AG04449 (cell line): Measurements from ENCODE around the gene PDE4B.

Experiments
- CTCF ChIA-PET: fragments of 350-600 bp; formaldehyde crosslinking; extraction: SDS; loops from one replicate; lab custom pipeline; 2021; ENCODE audit warnings: antibody characterized with exemption; lab: Yijun Ruan, JAX
- POLR2A ChIA-PET: fragments of 400-600, 350-600 bp; formaldehyde crosslinking; extraction: SDS; loops from one replicate; lab custom pipeline; 2020; ENCODE audit warnings: antibody characterized with exemption, inconsistent platforms; lab: Yijun Ruan, JAX
- DNase-seq: peaks from one replicate; pipeline ENCODE4 v3.0.0-alpha.2; 2010; ENCODE audit warnings: low read depth, low spot score
- H3K4me3 ChIP-seq: 2 replicates; pipeline ENCODE4 v1.5.1; 2011; ENCODE audit warnings: low read depth, mild to moderate bottlenecking, control low read depth, low read length
- TF ChIP-seq, protein P1 (sequence below): IDR thresholded peaks from one replicate; pipeline ENCODE4 v1.5.1; 2011; ENCODE audit warnings: mild to moderate bottlenecking, moderate library complexity, low read length, control low read depth, inconsistent platforms; ENCODE audit not compliant: insufficient read depth; ENCODE audit errors: missing control alignments

Gene PDE4B

DNA sequence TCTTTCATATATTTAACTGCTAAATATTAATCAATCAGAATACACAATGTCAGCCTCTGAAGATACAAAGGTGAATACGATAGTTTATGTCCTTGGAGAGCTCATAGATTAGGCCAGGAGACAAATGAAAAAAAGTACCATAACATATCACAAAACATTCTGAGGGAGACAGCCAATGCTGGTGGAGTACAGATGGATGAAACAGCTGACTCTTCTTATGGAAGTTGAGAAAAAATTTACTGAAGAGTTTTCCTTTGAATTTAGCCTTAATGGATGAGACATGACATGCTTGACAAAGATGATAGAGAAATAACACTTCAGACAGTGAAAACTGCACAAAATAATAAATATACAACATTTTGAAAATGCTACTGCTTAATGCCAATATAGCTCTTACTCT is 193.5 kb downstream of the PDE4B start:
- TF ChIP-seq, protein P1, sequence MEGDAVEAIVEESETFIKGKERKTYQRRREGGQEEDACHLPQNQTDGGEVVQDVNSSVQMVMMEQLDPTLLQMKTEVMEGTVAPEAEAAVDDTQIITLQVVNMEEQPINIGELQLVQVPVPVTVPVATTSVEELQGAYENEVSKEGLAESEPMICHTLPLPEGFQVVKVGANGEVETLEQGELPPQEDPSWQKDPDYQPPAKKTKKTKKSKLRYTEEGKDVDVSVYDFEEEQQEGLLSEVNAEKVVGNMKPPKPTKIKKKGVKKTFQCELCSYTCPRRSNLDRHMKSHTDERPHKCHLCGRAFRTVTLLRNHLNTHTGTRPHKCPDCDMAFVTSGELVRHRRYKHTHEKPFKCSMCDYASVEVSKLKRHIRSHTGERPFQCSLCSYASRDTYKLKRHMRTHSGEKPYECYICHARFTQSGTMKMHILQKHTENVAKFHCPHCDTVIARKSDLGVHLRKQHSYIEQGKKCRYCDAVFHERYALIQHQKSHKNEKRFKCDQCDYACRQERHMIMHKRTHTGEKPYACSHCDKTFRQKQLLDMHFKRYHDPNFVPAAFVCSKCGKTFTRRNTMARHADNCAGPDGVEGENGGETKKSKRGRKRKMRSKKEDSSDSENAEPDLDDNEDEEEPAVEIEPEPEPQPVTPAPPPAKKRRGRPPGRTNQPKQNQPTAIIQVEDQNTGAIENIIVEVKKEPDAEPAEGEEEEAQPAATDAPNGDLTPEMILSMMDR = no peak
- no peak for DNase-seq
- no peak overlapping the region for H3K4me3 ChIP-seq
- ChIA-PET CTCF (no interaction called here), POLR2A (no interaction called here)

DNA sequence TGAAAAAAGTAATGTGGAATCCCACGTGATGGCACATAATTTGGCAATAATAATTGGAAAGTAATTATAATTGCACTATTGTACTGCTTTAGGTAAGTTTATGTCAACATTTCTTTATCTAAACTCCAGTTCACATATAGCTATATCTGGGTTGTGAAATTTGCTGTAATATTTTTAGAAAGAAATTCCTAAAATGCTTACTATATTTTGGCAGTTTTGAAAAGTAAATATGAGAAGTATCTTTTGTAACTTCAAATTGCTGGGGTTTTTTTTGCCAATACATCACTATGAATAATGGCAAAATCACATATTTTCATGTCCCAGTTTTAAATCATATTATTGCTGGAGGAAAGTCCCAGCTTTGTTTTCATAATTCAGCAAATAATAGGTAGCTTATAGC is 197.5 kb downstream of the PDE4B start:
- ChIA-PET POLR2A (no interaction called here), CTCF (no interaction called here)
- TF ChIP-seq, protein P1 = no peak

GRCh38 chr1:65991694-65992093 is 199.0 kb downstream of the PDE4B start:
- CTCF ChIA-PET = interaction anchor here (0.6 to 1.4 kb wide), 2 partner anchors 250 to 254 kb away, joined by 3 to 7 read pairs; no protein-coding TSS in a partner anchor
- no peak overlapping the region for H3K4me3 ChIP-seq
- TF ChIP-seq, protein P1 = no peak

More for the DNA sequence above, 197.5 kb downstream of the PDE4B start:
- no peak for DNase-seq
- no peak overlapping the region for H3K4me3 ChIP-seq

DNA sequence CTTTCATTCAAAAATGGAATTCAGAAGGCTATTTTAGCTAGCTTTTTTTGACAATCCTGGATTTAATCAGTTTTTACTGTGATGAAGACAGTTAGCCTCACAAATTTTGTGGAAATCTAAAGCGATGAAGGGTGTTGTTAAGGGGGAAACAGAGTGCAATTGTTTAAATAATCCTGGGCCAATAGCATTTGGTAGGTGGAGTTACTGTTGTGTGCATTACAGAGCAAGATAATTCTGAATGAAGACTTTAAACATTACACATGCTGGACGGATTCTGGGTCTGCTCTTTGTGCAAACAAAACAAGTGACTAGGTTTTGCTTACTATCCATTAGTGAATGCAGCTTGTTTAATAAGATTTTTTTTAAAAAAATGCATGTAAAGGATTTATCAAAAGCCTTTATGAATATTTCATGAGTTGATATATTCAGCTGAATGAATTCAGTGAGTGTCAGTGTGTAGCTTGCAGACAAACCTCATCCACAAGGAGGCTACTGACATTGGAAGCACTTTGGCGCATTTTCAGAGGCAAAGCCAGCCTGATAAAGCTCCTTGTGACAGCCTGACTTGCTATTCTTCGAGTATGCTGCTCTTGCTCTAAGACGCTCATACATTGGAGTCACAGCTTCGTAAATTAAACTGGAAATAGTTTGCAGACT is 199.6 kb downstream of the PDE4B start:
- no peak overlapping the region for H3K4me3 ChIP-seq
- TF ChIP-seq, protein P1 = no peak
- CTCF ChIA-PET = interaction anchor here (0.6 to 1.4 kb wide), 3 partner anchors 74 to 253 kb away, joined by 3 to 7 read pairs (median 3); no protein-coding TSS in a partner anchor
- POLR2A ChIA-PET = no interaction called here
- DNase-seq = no peak

More at GRCh38 chr1:65991694-65992093, 199.0 kb downstream of the PDE4B start:
- no peak for DNase-seq
- POLR2A ChIA-PET = no interaction called here

DNA sequence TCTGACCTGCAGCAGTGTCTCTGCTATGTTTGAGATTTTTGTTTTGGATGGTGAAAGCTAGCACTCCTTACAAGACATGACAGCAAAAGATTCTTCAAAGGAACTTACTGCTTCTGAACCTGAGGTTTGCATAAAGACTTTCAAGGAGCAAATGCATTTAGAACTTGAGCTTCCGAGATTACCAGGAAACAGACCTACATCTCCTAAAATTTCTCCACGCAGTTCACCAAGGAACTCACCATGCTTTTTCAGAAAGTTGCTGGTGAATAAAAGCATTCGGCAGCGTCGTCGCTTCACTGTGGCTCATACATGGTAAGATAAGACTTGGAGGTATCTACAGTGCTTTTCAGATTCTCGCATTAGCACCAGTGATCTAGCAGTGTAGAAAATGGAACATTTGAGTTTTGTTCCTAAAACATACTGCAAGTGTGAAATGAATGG is 200.2 kb downstream of the PDE4B start:
- TF ChIP-seq, protein P1 = no peak
- ChIA-PET CTCF (interaction anchor here (1.4 kb wide), 1 partner anchor 248 kb away, joined by 7 read pairs; no protein-coding TSS in a partner anchor), POLR2A (no interaction called here)
- H3K4me3 ChIP-seq = no peak overlapping the region
- no peak for DNase-seq

DNA sequence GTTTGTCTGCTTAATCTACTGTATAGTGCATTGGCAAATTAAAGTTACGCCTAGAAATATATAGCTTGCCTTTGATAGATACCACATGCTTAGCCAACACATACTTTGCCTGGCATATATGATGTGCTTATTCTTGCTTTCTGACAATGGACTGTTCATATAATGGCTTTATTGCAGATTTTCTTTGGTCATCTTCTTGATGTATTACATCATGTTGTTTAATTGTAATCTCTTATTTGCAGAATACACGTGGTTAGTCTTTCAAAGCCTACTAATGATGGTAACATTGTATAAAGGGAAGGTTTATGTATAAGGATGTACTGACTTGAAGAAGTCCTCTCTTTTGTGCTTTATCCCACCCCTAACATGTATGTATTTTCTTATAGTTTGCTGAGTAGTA is 201.5 kb downstream of the PDE4B start:
- no peak for DNase-seq
- ChIA-PET CTCF (no interaction called here), POLR2A (no interaction called here)
- TF ChIP-seq, protein P1 = no peak
- H3K4me3 ChIP-seq = no peak overlapping the region
